ENCODE measurements around the gene NEURL2. TPM values are rescaled to one million over a fixed set of nuclear protein-coding genes. Genes with fewer than 3 reads are reported as not detected.

NEURL2 gene
- total RNA-seq, 1 experiment from 2014 or later = 2.0 TPM

- CTCF ChIA-PET = interaction anchor here (0.6 to 1.4 kb wide), 6 partner anchors 9 to 154 kb away, joined by 3 to 7 read pairs (median 4); no protein-coding TSS in a partner anchor
- H3K4me3 Mint-ChIP-seq (ENCODE audit: unreplicated experiment) = no peak overlapping the region
- POLR2A ChIA-PET = interaction anchor here (0.7 to 3.5 kb wide), 8 partner anchors 10 to 1581 kb away, joined by 3 to 49 read pairs (median 4); partner anchors contain the start of gene PCIF1
- peaks cover 20% of the 10 kb centered on the region for H3K27me3 Mint-ChIP-seq (ENCODE audit: insufficient read depth, unreplicated experiment)
- H3K36me3 Mint-ChIP-seq (ENCODE audit: insufficient read depth, unreplicated experiment) = no peaks in the 10 kb centered on the region
- peaks cover 11% of the 10 kb centered on the region for H3K4me1 Mint-ChIP-seq (ENCODE audit: insufficient read depth, unreplicated experiment)
- H3K27ac Mint-ChIP-seq (ENCODE audit: low read depth, unreplicated experiment) = peak overlapping the region; percentile 63
- intact Hi-C loops (cut with micrococcal nuclease) = no loop called here
- no peak for TF ChIP-seq CTCF (IDR thresholded peaks at IDR 0.05; ENCODE audit: unreplicated experiment)
- BruUV-seq (replicated peaks) = no TSS peak
- no peak for DNase-seq (ENCODE audit: unreplicated experiment)
- H3K9me3 Mint-ChIP-seq (ENCODE audit: unreplicated experiment) = no peaks in the 10 kb centered on the region
Measured at GRCh38 chr20:45924391-45925261, 33.6 kb upstream of the NEURL2 start.

GRCh38 chr20:45921337-45922189 is 30.6 kb upstream of the NEURL2 start:
- Mint-ChIP-seq H3K36me3 (ENCODE audit: insufficient read depth, unreplicated experiment) (no peaks in the 10 kb centered on the region), H3K4me3 (ENCODE audit: unreplicated experiment) (no peak overlapping the region), H3K9me3 (ENCODE audit: unreplicated experiment) (no peaks in the 10 kb centered on the region), H3K27me3 (ENCODE audit: insufficient read depth, unreplicated experiment) (peaks cover 25% of the 10 kb centered on the region), H3K4me1 (ENCODE audit: insufficient read depth, unreplicated experiment) (peaks cover 11% of the 10 kb centered on the region), H3K27ac (ENCODE audit: low read depth, unreplicated experiment) (no peak overlapping the region)
- intact Hi-C loops (cut with micrococcal nuclease) = no loop called here
- POLR2A ChIA-PET = interaction anchor here (0.8 to 3.2 kb wide), 4 partner anchors 13 to 30 kb away, joined by 4 to 20 read pairs (median 4); partner anchors contain the start of genes CTSA, NEURL2 and PCIF1
- no peak for DNase-seq (ENCODE audit: unreplicated experiment)
- no peak for TF ChIP-seq CTCF (IDR thresholded peaks at IDR 0.05; ENCODE audit: unreplicated experiment)
- no TSS peak for BruUV-seq (replicated peaks)
- CTCF ChIA-PET = interaction anchor here (0.6 to 2.0 kb wide), 4 partner anchors 9 to 831 kb away, joined by 3 to 7 read pairs (median 3); partner anchors contain the start of gene CTSA

- Mint-ChIP-seq H3K4me3 (ENCODE audit: unreplicated experiment) (no peak overlapping the region), H3K36me3 (ENCODE audit: insufficient read depth, unreplicated experiment) (no peaks in the 10 kb centered on the region), H3K27me3 (ENCODE audit: insufficient read depth, unreplicated experiment) (peaks cover 33% of the 10 kb centered on the region), H3K4me1 (ENCODE audit: insufficient read depth, unreplicated experiment) (peaks cover 11% of the 10 kb centered on the region), H3K9me3 (ENCODE audit: unreplicated experiment) (no peaks in the 10 kb centered on the region), H3K27ac (ENCODE audit: low read depth, unreplicated experiment) (no peak overlapping the region)
- CTCF ChIA-PET = interaction anchor here (0.6 to 2.0 kb wide), 2 partner anchors 10 to 28 kb away, joined by 3 to 7 read pairs; partner anchors contain the start of gene CTSA
- no peak for TF ChIP-seq CTCF (IDR thresholded peaks at IDR 0.05; ENCODE audit: unreplicated experiment)
- BruUV-seq (replicated peaks) = no TSS peak
- intact Hi-C loops (cut with micrococcal nuclease) = no loop called here
- DNase-seq (ENCODE audit: unreplicated experiment) = no peak
- POLR2A ChIA-PET = interaction anchor here (1.0 to 3.2 kb wide), 3 partner anchors 10 to 15 kb away, joined by 4 to 20 read pairs (median 6); partner anchors contain the start of gene PCIF1
Measured at GRCh38 chr20:45920462-45921336, 29.7 kb upstream of the NEURL2 start.
